GM23338 (cell line): ENCODE results near the gene KCNT1. TPM values are rescaled to one million over a fixed set of nuclear protein-coding genes. Genes with fewer than 3 reads are reported as not detected.

Experiments used
- ATAC-seq: fragments of 200-7000 bp; cut with Tn5 transposase; 3 replicates; pipeline ENCODE4 v1.9.1; 2020
- DNase-seq: peaks from one replicate; pipeline ENCODE4 v3.0.0-alpha.2; 2015; ENCODE audit warnings: low spot score
- H2AFZ ChIP-seq: fragments of 200-600 bp; sonication (generic); 2 replicates; pipeline ENCODE4 v1.8.0; 2016; ENCODE audit warnings: antibody characterized with exemption, mild to moderate bottlenecking, moderate library complexity
- H3F3A ChIP-seq: fragments of 200-600 bp; sonication (generic); replicated peaks from 2 replicates; pipeline ENCODE4 v1.8.0; 2017; ENCODE audit warnings: antibody characterized with exemption, mixed run types, low read depth
- H3K27ac ChIP-seq: fragments of 200-600 bp; sonication (generic); 2 replicates; pipeline ENCODE4 v1.6.1; 2016; ENCODE audit warnings: low read depth
- H3K27me3 ChIP-seq: fragments of 200-600 bp; sonication (generic); 2 replicates; pipeline ENCODE4 v1.8.0; 2016; ENCODE audit warnings: mild to moderate bottlenecking, mixed run types, moderate library complexity; ENCODE audit not compliant: insufficient read depth
- H3K36me3 ChIP-seq: fragments of 200-600 bp; sonication (generic); 2 replicates; pipeline ENCODE4 v1.8.0; 2016; ENCODE audit warnings: mild to moderate bottlenecking; ENCODE audit not compliant: insufficient read depth
- H3K4me1 ChIP-seq: fragments of 200-600 bp; sonication (generic); 2 replicates; pipeline ENCODE4 v1.8.0; 2016; ENCODE audit warnings: mild to moderate bottlenecking, moderate library complexity; ENCODE audit not compliant: insufficient read depth
- H3K4me2 ChIP-seq: fragments of 200-600 bp; sonication (generic); 2 replicates; pipeline ENCODE4 v1.7.1; 2017; ENCODE audit warnings: mixed run types
- H3K4me3 ChIP-seq: fragments of 200-600 bp; sonication (generic); 2 replicates; pipeline ENCODE4 v1.6.1; 2016; ENCODE audit warnings: mixed run types
- H3K79me2 ChIP-seq: fragments of 200-600 bp; sonication (generic); replicated peaks from 2 replicates; pipeline ENCODE4 v1.8.0; 2017; ENCODE audit warnings: mild to moderate bottlenecking; ENCODE audit not compliant: insufficient read depth
- H3K9me2 ChIP-seq: fragments of 200-600 bp; sonication (generic); 2 replicates; pipeline ENCODE4 v1.8.0; 2017; ENCODE audit not compliant: insufficient read depth
- H4K20me1 ChIP-seq: fragments of 200-600 bp; sonication (generic); replicated peaks from 2 replicates; pipeline ENCODE4 v1.8.0; 2017; ENCODE audit warnings: mild to moderate bottlenecking; ENCODE audit not compliant: insufficient read depth
- H3K27ac Mint-ChIP-seq: 2 replicates; pipeline ENCODE4 v1.8.0; 2020; ENCODE audit warnings: inconsistent platforms, mild to moderate bottlenecking, moderate library complexity, mixed read lengths
- H3K27me3 Mint-ChIP-seq: 3 replicates; pipeline ENCODE4 v1.8.0; 2022; ENCODE audit warnings: low read depth, mild to moderate bottlenecking, moderate library complexity, mixed read lengths, inconsistent platforms; ENCODE audit not compliant: insufficient read depth, poor library complexity
- H3K36me3 Mint-ChIP-seq: 3 replicates; pipeline ENCODE4 v1.8.0; 2021; ENCODE audit warnings: low read depth, mild to moderate bottlenecking, inconsistent platforms, moderate library complexity, mixed read lengths
- H3K4me1 Mint-ChIP-seq: 3 replicates; pipeline ENCODE4 v1.8.0; 2020; ENCODE audit warnings: mild to moderate bottlenecking, inconsistent platforms, mixed read lengths
- H3K4me3 Mint-ChIP-seq: 3 replicates; pipeline ENCODE4 v1.8.0; 2021; ENCODE audit warnings: moderate library complexity, mild to moderate bottlenecking, inconsistent platforms, mixed read lengths
- H3K9me3 Mint-ChIP-seq: 3 replicates; pipeline ENCODE4 v1.8.0; 2020; ENCODE audit warnings: moderate library complexity, mild to moderate bottlenecking, inconsistent platforms, mixed read lengths
- CREB1 ChIP-seq: fragments of 250-450 bp; sonication (Bioruptor Pico); IDR thresholded peaks from 2 replicates; pipeline ENCODE4 v1.5.0; 2020; ENCODE audit warnings: low read depth, mild to moderate bottlenecking, moderate library complexity
- ETS1 ChIP-seq: IDR thresholded peaks from 2 replicates; pipeline ENCODE4 v1.6.1; 2016; ENCODE audit warnings: antibody characterized with exemption
- EZH2 ChIP-seq: fragments of 200-600 bp; sonication (generic); IDR thresholded peaks from one replicate; pipeline ENCODE4 v1.8.0; 2017; ENCODE audit warnings: antibody characterized with exemption, mild to moderate bottlenecking, low read depth; ENCODE audit not compliant: unreplicated experiment
- EZH2phosphoT487 ChIP-seq: fragments of 200-600 bp; sonication (generic); IDR thresholded peaks from one replicate; pipeline ENCODE4 v1.8.1; 2018; ENCODE audit warnings: antibody characterized with exemption; ENCODE audit not compliant: unreplicated experiment
- JUNB ChIP-seq: IDR thresholded peaks from one replicate; pipeline ENCODE4 v1.6.1; 2016; ENCODE audit warnings: antibody characterized with exemption; ENCODE audit not compliant: unreplicated experiment
- NANOG ChIP-seq: IDR thresholded peaks from 2 replicates; pipeline ENCODE4 v1.6.1; 2016; ENCODE audit warnings: antibody characterized with exemption, borderline replicate concordance
- POLR2AphosphoS5 ChIP-seq: IDR thresholded peaks from 2 replicates; pipeline ENCODE4 v1.6.1; 2016; ENCODE audit warnings: antibody characterized with exemption, low read depth
- STAT1 ChIP-seq: IDR thresholded peaks from one replicate; pipeline ENCODE4 v1.6.1; 2016; ENCODE audit warnings: antibody characterized with exemption; ENCODE audit not compliant: unreplicated experiment
- ZNF114 ChIP-seq: fragments of 250-450 bp; sonication (Bioruptor Pico); IDR thresholded peaks from 2 replicates; pipeline ENCODE4 v1.5.0; 2020; ENCODE audit warnings: mild to moderate bottlenecking, moderate library complexity
- ZNF331 ChIP-seq: fragments of 250-450 bp; sonication (Bioruptor Pico); IDR thresholded peaks from 2 replicates; pipeline ENCODE4 v1.5.0; 2020; ENCODE audit warnings: low read depth, mild to moderate bottlenecking, moderate library complexity
- ZNF462 ChIP-seq: fragments of 250-450 bp; sonication (Bioruptor Pico); IDR thresholded peaks from 2 replicates; pipeline ENCODE4 v1.5.0; 2020; ENCODE audit warnings: mild to moderate bottlenecking, moderate library complexity
- polyA plus RNA-seq: library from polyadenylated mRNA; unstranded; fragments of >200 nt; fragmentation: Nextera tagmentation; extraction: Ambion mirVana; gene quantifications from 2 replicates; pipeline ENCODE4 v1.2.1, GENCODE V29; 2016
- total RNA-seq: library from RNA; depleted of rRNA; stranded (reverse); fragments of >200 nt; shearing (Covaris generic); gene quantifications from 2 replicates; pipeline ENCODE4 v1.2.3, GENCODE V29; 2014
- TF ChIP-seq, protein P1 (sequence below): IDR thresholded peaks from one replicate; pipeline ENCODE4 v1.6.1; 2018; ENCODE audit warnings: antibody characterized with exemption; ENCODE audit not compliant: unreplicated experiment
- TF ChIP-seq, protein P2 (sequence below), 2 experiments: fragments of 200-600 bp in 1 of 2; sonication (generic) in 1 of 2; conservative IDR thresholded peaks; 2 replicates each; pipeline versions ENCODE4 v1.5.1 to v1.6.1; 2016 to 2017; ENCODE audit warnings: antibody characterized with exemption in 2 of 2, low read depth in 2 of 2, mild to moderate bottlenecking in 2 of 2, moderate library complexity in 1 of 2

KCNT1 gene
- total and polyA plus RNA-seq, 2 experiments from 2014 or later: 0.05 to 0.28 TPM

GRCh38 chr9:135683401-135684034 lies 18.5 kb upstream of the KCNT1 start:
- Histone ChIP-seq H3K4me1 (no peaks in the 10 kb centered on the region; the same call in 1 of the 2 replicates), H3K9me2 (no peaks in the 10 kb centered on the region), H4K20me1 (no peaks in the 10 kb centered on the region), H3K79me2 (no peaks in the 10 kb centered on the region), H3K27me3 (no peaks in the 10 kb centered on the region), H3K4me2 (no peak overlapping the region), H2AFZ (no peak overlapping the region), H3K27ac (no peak overlapping the region), H3K4me3 (no peak overlapping the region), H3K36me3 (no peaks in the 10 kb centered on the region), H3F3A (no peaks in the 10 kb centered on the region)
- peaks cover 8% of the 10 kb centered on the region for H3K4me1 Mint-ChIP-seq
- no peak overlapping the region for H3K27ac Mint-ChIP-seq
- no peak for DNase-seq
- H3K36me3 Mint-ChIP-seq: no peaks in the 10 kb centered on the region
- ATAC-seq: no peak
- H3K9me3 Mint-ChIP-seq: peaks cover 4% of the 10 kb centered on the region; the same call in 1 of the 3 replicates
- TF ChIP-seq STAT1: no peak
- TF ChIP-seq NANOG: no peak
- TF ChIP-seq ZNF114 (CRISPR knock-in tag): no peak
- TF ChIP-seq ETS1: no peak
- no peak for TF ChIP-seq POLR2AphosphoS5
- no peak for TF ChIP-seq ZNF331 (CRISPR knock-in tag)
- TF ChIP-seq JUNB: no peak
- TF ChIP-seq ZNF462 (CRISPR knock-in tag): no peak
- TF ChIP-seq EZH2: no peak
- TF ChIP-seq CREB1: no peak
- TF ChIP-seq, protein P1, sequence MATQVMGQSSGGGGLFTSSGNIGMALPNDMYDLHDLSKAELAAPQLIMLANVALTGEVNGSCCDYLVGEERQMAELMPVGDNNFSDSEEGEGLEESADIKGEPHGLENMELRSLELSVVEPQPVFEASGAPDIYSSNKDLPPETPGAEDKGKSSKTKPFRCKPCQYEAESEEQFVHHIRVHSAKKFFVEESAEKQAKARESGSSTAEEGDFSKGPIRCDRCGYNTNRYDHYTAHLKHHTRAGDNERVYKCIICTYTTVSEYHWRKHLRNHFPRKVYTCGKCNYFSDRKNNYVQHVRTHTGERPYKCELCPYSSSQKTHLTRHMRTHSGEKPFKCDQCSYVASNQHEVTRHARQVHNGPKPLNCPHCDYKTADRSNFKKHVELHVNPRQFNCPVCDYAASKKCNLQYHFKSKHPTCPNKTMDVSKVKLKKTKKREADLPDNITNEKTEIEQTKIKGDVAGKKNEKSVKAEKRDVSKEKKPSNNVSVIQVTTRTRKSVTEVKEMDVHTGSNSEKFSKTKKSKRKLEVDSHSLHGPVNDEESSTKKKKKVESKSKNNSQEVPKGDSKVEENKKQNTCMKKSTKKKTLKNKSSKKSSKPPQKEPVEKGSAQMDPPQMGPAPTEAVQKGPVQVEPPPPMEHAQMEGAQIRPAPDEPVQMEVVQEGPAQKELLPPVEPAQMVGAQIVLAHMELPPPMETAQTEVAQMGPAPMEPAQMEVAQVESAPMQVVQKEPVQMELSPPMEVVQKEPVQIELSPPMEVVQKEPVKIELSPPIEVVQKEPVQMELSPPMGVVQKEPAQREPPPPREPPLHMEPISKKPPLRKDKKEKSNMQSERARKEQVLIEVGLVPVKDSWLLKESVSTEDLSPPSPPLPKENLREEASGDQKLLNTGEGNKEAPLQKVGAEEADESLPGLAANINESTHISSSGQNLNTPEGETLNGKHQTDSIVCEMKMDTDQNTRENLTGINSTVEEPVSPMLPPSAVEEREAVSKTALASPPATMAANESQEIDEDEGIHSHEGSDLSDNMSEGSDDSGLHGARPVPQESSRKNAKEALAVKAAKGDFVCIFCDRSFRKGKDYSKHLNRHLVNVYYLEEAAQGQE: no peak
- TF ChIP-seq EZH2phosphoT487: no peak
- TF ChIP-seq, protein P2, sequence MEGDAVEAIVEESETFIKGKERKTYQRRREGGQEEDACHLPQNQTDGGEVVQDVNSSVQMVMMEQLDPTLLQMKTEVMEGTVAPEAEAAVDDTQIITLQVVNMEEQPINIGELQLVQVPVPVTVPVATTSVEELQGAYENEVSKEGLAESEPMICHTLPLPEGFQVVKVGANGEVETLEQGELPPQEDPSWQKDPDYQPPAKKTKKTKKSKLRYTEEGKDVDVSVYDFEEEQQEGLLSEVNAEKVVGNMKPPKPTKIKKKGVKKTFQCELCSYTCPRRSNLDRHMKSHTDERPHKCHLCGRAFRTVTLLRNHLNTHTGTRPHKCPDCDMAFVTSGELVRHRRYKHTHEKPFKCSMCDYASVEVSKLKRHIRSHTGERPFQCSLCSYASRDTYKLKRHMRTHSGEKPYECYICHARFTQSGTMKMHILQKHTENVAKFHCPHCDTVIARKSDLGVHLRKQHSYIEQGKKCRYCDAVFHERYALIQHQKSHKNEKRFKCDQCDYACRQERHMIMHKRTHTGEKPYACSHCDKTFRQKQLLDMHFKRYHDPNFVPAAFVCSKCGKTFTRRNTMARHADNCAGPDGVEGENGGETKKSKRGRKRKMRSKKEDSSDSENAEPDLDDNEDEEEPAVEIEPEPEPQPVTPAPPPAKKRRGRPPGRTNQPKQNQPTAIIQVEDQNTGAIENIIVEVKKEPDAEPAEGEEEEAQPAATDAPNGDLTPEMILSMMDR (conservative IDR thresholded peaks at IDR 0.05; ENCODE audit: low read depth in 2 of 2): no peak
- H3K4me3 Mint-ChIP-seq: no peak overlapping the region
- H3K27me3 Mint-ChIP-seq: peaks cover 3% of the 10 kb centered on the region
